Activated effector memory CD4-positive, alpha-beta T cell treated with Interleukin-2 at 50 U/mL for 16 hours (primary cell): ENCODE data around the gene MCOLN2.

Experiments used
- DNase-seq: peaks from one replicate; pipeline ENCODE4 v3.0.0-alpha.2; 2020

Gene MCOLN2

GRCh38 chr1:84890566-84890965 lies 106.3 kb downstream of the MCOLN2 start:
- no peak for DNase-seq

- DNase-seq, result no peak
Observed at GRCh38 chr1:84889437-84889836, 107.5 kb downstream of the MCOLN2 start.

- DNase-seq, result peak; percentile 33
Observed at GRCh38 chr1:84888753-84889152, 108.2 kb downstream of the MCOLN2 start.

GRCh38 chr1:84887261-84887934 lies 109.5 kb downstream of the MCOLN2 start:
- no peak for DNase-seq

GRCh38 chr1:84885469-84885868 lies 111.4 kb downstream of the MCOLN2 start:
- no peak for DNase-seq

- DNase-seq, result no peak
Observed at GRCh38 chr1:84884671-84885389, 112.1 kb downstream of the MCOLN2 start.

GRCh38 chr1:84883286-84883685 lies 113.6 kb downstream of the MCOLN2 start:
- no peak for DNase-seq

GRCh38 chr1:84877592-84877991 lies 119.3 kb downstream of the MCOLN2 start:
- no peak for DNase-seq

- DNase-seq, result no peak
Observed at GRCh38 chr1:84876353-84876752, 120.6 kb downstream of the MCOLN2 start.
